Liver (tissue), 9 donors: ENCODE measurements around the gene MDN1. TPM values are rescaled to one million over a fixed set of nuclear protein-coding genes. Genes with fewer than 3 reads are reported as not detected.

ENCODE experiments used
- DNase-seq: peaks from one replicate; pipeline ENCODE4 v3.0.0-alpha.2; 2017; ENCODE audit warnings: low spot score
- H3K27ac ChIP-seq, 2 donors: one replicate each; pipeline ENCODE4 v1.7.0; 2013; ENCODE audit warnings: inconsistent platforms in 2 of 2, low read length in 2 of 2, control low read depth in 1 of 2, low read depth in 1 of 2, mild to moderate bottlenecking in 1 of 2
- H3K27me3 ChIP-seq, 4 donors: one replicate each; pipeline versions ENCODE4 v1.6.1 to v1.7.0; 2013; ENCODE audit warnings: low read length in 3 of 4, inconsistent platforms in 1 of 4, mild to moderate bottlenecking in 1 of 4, moderate library complexity in 1 of 4; ENCODE audit not compliant: control insufficient read depth in 4 of 4, insufficient read depth in 4 of 4
- H3K36me3 ChIP-seq, 4 donors: one replicate each; pipeline versions ENCODE4 v1.6.1 to v1.7.0; 2013; ENCODE audit warnings: low read length in 3 of 4, mild to moderate bottlenecking in 3 of 4, low read depth in 1 of 4, moderate library complexity in 1 of 4; ENCODE audit not compliant: control insufficient read depth in 4 of 4, insufficient read depth in 3 of 4
- H3K4me1 ChIP-seq, 4 donors: one replicate each; pipeline versions ENCODE4 v1.6.1 to v1.7.0; 2013; ENCODE audit warnings: low read length in 3 of 4, mild to moderate bottlenecking in 3 of 4, moderate library complexity in 1 of 4; ENCODE audit not compliant: control insufficient read depth in 4 of 4, insufficient read depth in 4 of 4
- H3K4me3 ChIP-seq, 3 donors: one replicate each; pipeline versions ENCODE4 v1.6.1 to v1.7.0; 2013; ENCODE audit warnings: low read length in 3 of 3, control low read depth in 1 of 3, low read depth in 1 of 3, mild to moderate bottlenecking in 1 of 3
- H3K9ac ChIP-seq, 2 donors: one replicate each; pipeline ENCODE4 v1.7.0; 2013; ENCODE audit warnings: low read length in 2 of 2, mild to moderate bottlenecking in 2 of 2, moderate library complexity in 2 of 2, control low read depth in 1 of 2, low read depth in 1 of 2
- H3K9me3 ChIP-seq, 4 donors: one replicate each; pipeline versions ENCODE4 v1.6.1 to v1.7.0; 2013; ENCODE audit warnings: low read length in 3 of 4; ENCODE audit not compliant: control insufficient read depth in 4 of 4
- ATF3 ChIP-seq: IDR thresholded peaks from 2 replicates; pipeline ENCODE4 v1.6.1; 2016; ENCODE audit warnings: antibody characterized with exemption
- CTCF ChIP-seq: fragments of 150-350 bp; IDR thresholded peaks from 2 replicates; pipeline ENCODE4 v1.5.1; 2017; ENCODE audit warnings: improper control_type of control experiment, low read depth, low read length; ENCODE audit not compliant: missing input control
- EGR1 ChIP-seq, 2 donors: IDR thresholded peaks; 2 replicates each; pipeline ENCODE4 v1.6.1; 2016 to 2018; ENCODE audit warnings: antibody characterized with exemption in 2 of 2, low read depth in 2 of 2
- FOXA1 ChIP-seq: IDR thresholded peaks from 2 replicates; pipeline ENCODE4 v1.6.1; 2016; ENCODE audit warnings: antibody characterized with exemption
- FOXA2 ChIP-seq: IDR thresholded peaks from 2 replicates; pipeline ENCODE4 v1.6.1; 2016; ENCODE audit warnings: antibody characterized with exemption
- GABPA ChIP-seq, 2 donors: IDR thresholded peaks in 1 of 2; conservative IDR thresholded peaks in 1 of 2; 2 replicates each; pipeline ENCODE4 v1.6.1; 2016; ENCODE audit warnings: antibody characterized with exemption in 2 of 2, mild to moderate bottlenecking in 1 of 2, moderate library complexity in 1 of 2
- HNF4G ChIP-seq: IDR thresholded peaks from 2 replicates; pipeline ENCODE4 v1.6.1; 2016; ENCODE audit warnings: antibody characterized with exemption
- JUND ChIP-seq, 2 donors: IDR thresholded peaks; 2 replicates each; pipeline ENCODE4 v1.6.1; 2016; ENCODE audit warnings: antibody characterized with exemption in 2 of 2
- MAX ChIP-seq: IDR thresholded peaks from 2 replicates; pipeline ENCODE4 v1.6.1; 2016; ENCODE audit warnings: antibody characterized with exemption
- NR2F2 ChIP-seq: IDR thresholded peaks from 2 replicates; pipeline ENCODE4 v1.6.1; 2016; ENCODE audit warnings: antibody characterized with exemption
- RAD21 ChIP-seq, 2 donors: IDR thresholded peaks; 2 replicates each; pipeline ENCODE4 v1.6.1; 2016; ENCODE audit warnings: antibody characterized with exemption in 2 of 2, mild to moderate bottlenecking in 2 of 2
- REST ChIP-seq: IDR thresholded peaks from 2 replicates; pipeline ENCODE4 v1.6.1; 2016; ENCODE audit warnings: antibody characterized with exemption, mild to moderate bottlenecking
- RXRA ChIP-seq, 2 donors: IDR thresholded peaks; 2 replicates each; pipeline ENCODE4 v1.6.1; 2017 to 2018; ENCODE audit warnings: antibody characterized with exemption in 2 of 2, mild to moderate bottlenecking in 1 of 2
- SP1 ChIP-seq: IDR thresholded peaks from 2 replicates; pipeline ENCODE4 v1.6.1; 2018; ENCODE audit warnings: antibody characterized with exemption, mild to moderate bottlenecking
- TAF1 ChIP-seq: conservative IDR thresholded peaks from 2 replicates; pipeline ENCODE4 v1.6.1; 2016; ENCODE audit warnings: antibody characterized with exemption, mild to moderate bottlenecking
- YY1 ChIP-seq: IDR thresholded peaks from 2 replicates; pipeline ENCODE4 v1.6.1; 2016; ENCODE audit warnings: antibody characterized with exemption, mild to moderate bottlenecking
- ZBTB33 ChIP-seq: IDR thresholded peaks from 2 replicates; pipeline ENCODE4 v1.6.1; 2016; ENCODE audit warnings: antibody characterized with exemption
- WGBS: extraction: QIAGEN DNeasy Blood & Tissue Kit; methylation state at CpG from one replicate; pipeline ENCODE4 v1.1.7; 2013; 5-methylcytosine and 5-hydroxymethylcytosine counted together
- polyA plus RNA-seq, 2 donors: library from polyadenylated mRNA; stranded (reverse) in 1 of 2; unstranded in 1 of 2; fragments of 200-250 nt in 1 of 2; fragments of >200 nt in 1 of 2; fragmentation: Nextera tagmentation in 1 of 2; extraction: Ambion mirVana in 1 of 2; gene quantifications; one replicate each; pipeline versions ENCODE4 v1.2.1 to v1.2.3, GENCODE V29; 2013 to 2015
- total RNA-seq, 2 donors: library from RNA; depleted of rRNA; stranded (reverse); fragments of >200 nt; gene quantifications; one replicate each; pipeline ENCODE4 v1.2.3, GENCODE V29; 2014
- donor health status: healthy.
- donor health status: healthy.
- donor health status: healthy.
- donor health status: healthy.
- donor health status: healthy.

The MDN1 gene
- total and polyA plus RNA-seq, 4 donors = 5.4 to 48.9 (median 22.8) TPM

- no peaks in the 10 kb centered on the region for H3K4me1 ChIP-seq
- no peak overlapping the region for H3K27ac ChIP-seq
- no peaks in the 10 kb centered on the region for H3K9me3 ChIP-seq
- 86% methylated on average over 3 of the region's 3 CpGs for WGBS
- TF ChIP-seq ZBTB33 = no peak
- TF ChIP-seq FOXA2 = no peak
- TF ChIP-seq GABPA (IDR thresholded peaks at IDR 0.05 in 1 of 2, conservative IDR thresholded peaks at IDR 0.05 in 1 of 2) = no peak
- TF ChIP-seq RXRA (IDR thresholded peaks at IDR 0.05) = no peak
- TF ChIP-seq RAD21 (IDR thresholded peaks at IDR 0.05) = no peak
- no peak for TF ChIP-seq TAF1
- no peak for TF ChIP-seq ATF3
- TF ChIP-seq JUND (IDR thresholded peaks at IDR 0.05) = no peak
- no peak for TF ChIP-seq EGR1 (IDR thresholded peaks at IDR 0.05; ENCODE audit: low read depth in 2 of 2)
- TF ChIP-seq FOXA1 = no peak
- no peak for TF ChIP-seq YY1
- TF ChIP-seq NR2F2 = no peak
- no peak for TF ChIP-seq HNF4G
- TF ChIP-seq SP1 = no peak
- TF ChIP-seq CTCF = no peak
- no peak for TF ChIP-seq REST
- DNase-seq = no peak
- H3K27me3 ChIP-seq = no peaks in the 10 kb centered on the region
- no peak overlapping the region for H3K9ac ChIP-seq
- no peak overlapping the region for H3K4me3 ChIP-seq
- H3K36me3 ChIP-seq = peaks cover 0 to 3% (median 0%) of the 10 kb centered on the region in 4 donors
Measured at GRCh38 chr6:89843070-89843469, 23.5 kb upstream of the MDN1 start.

- Histone ChIP-seq H3K9ac (no peak overlapping the region), H3K4me1 (no peaks in the 10 kb centered on the region), H3K4me3 (no peak overlapping the region), H3K9me3 (no peaks in the 10 kb centered on the region), H3K36me3 (peaks cover 0 to 3% (median 0%) of the 10 kb centered on the region in 4 donors), H3K27ac (no peak overlapping the region), H3K27me3 (no peaks in the 10 kb centered on the region)
- DNase-seq = no peak
- WGBS = 77% methylated on average over 2 of the region's 2 CpGs
- TF ChIP-seq HNF4G = no peak
- TF ChIP-seq TAF1 = no peak
- TF ChIP-seq RXRA (IDR thresholded peaks at IDR 0.05) = no peak
- TF ChIP-seq FOXA1 = no peak
- no peak for TF ChIP-seq JUND (IDR thresholded peaks at IDR 0.05)
- no peak for TF ChIP-seq YY1
- TF ChIP-seq MAX = no peak
- no peak for TF ChIP-seq EGR1 (IDR thresholded peaks at IDR 0.05; ENCODE audit: low read depth in 2 of 2)
- no peak for TF ChIP-seq NR2F2
- no peak for TF ChIP-seq GABPA (IDR thresholded peaks at IDR 0.05 in 1 of 2, conservative IDR thresholded peaks at IDR 0.05 in 1 of 2)
- no peak for TF ChIP-seq ATF3
- no peak for TF ChIP-seq FOXA2
- no peak for TF ChIP-seq REST
Measured at GRCh38 chr6:89842228-89842627, 22.6 kb upstream of the MDN1 start.
